ENCODE results near the gene LITAF.

Gene LITAF

GRCh38 chr16:11613381-11614303, 26.9 kb upstream of the LITAF start:
- TF ChIP-seq, protein P1, sequence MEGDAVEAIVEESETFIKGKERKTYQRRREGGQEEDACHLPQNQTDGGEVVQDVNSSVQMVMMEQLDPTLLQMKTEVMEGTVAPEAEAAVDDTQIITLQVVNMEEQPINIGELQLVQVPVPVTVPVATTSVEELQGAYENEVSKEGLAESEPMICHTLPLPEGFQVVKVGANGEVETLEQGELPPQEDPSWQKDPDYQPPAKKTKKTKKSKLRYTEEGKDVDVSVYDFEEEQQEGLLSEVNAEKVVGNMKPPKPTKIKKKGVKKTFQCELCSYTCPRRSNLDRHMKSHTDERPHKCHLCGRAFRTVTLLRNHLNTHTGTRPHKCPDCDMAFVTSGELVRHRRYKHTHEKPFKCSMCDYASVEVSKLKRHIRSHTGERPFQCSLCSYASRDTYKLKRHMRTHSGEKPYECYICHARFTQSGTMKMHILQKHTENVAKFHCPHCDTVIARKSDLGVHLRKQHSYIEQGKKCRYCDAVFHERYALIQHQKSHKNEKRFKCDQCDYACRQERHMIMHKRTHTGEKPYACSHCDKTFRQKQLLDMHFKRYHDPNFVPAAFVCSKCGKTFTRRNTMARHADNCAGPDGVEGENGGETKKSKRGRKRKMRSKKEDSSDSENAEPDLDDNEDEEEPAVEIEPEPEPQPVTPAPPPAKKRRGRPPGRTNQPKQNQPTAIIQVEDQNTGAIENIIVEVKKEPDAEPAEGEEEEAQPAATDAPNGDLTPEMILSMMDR (IDR thresholded peaks at IDR 0.05; ENCODE audit: low read depth, low read length), result no peak
- no peak for DNase-seq (ENCODE audit: low read depth, low spot score)
- H3K4me3 ChIP-seq (ENCODE audit: low read depth, low read length), result no peak overlapping the region
- in situ Hi-C loops (cut with HindIII; ENCODE audit: low sequenced_read_pairs), result no loop called here

- no peak for DNase-seq (ENCODE audit: low read depth, low spot score)
- H3K4me3 ChIP-seq (ENCODE audit: low read depth, low read length), result no peak overlapping the region
- in situ Hi-C loops (cut with HindIII; ENCODE audit: low sequenced_read_pairs), result no loop called here
- TF ChIP-seq, protein P1 (IDR thresholded peaks at IDR 0.05; ENCODE audit: low read depth, low read length), result no peak
Measured at GRCh38 chr16:11612665-11613025, 25.9 kb upstream of the LITAF start.

DNA sequence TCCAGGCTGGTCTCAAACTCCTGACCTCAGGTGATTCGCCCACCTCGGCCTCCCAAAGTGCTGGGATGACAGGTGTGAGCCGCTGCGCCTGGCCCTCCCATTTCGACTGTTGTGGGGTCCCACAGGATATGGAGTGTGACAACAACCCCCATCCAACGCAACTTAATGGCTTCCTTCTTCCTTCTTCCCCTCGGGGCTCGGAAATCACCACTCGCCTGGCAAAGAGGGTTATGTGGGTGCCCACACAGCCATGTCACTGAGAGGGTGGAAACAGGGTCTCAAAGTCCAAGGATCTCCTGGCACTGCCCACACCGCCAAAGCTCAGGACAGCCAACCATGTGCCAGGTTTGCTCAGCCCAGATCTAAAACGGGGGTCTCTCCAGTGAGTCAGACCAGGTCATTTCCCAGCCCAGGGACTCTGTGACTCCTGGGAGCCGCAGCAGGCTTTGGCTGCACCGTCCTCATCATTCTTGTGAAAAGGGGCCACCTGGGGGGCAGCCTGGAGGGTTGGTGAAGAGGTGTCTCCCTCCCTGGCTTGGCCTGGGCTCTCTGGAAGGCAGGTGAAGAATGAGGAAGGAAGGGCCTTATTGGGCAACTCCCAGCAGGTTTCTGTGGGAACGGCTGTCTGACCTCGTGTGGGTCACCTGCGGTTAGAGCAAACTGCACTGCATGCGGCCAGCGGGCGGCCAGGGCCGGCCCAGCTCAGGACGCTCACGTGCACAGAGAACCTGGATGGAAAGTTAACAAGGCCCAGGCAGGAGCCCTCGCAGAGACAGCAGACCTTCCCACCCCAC, 25.3 kb upstream of the LITAF start:
- H3K4me3 ChIP-seq (ENCODE audit: low read depth, low read length), result no peak overlapping the region
- DNase-seq (ENCODE audit: low read depth, low spot score), result no peak
- TF ChIP-seq, protein P1 (IDR thresholded peaks at IDR 0.05; ENCODE audit: low read depth, low read length), result no peak
- in situ Hi-C loops (cut with HindIII; ENCODE audit: low sequenced_read_pairs), result no loop called here

- in situ Hi-C loops (cut with HindIII; ENCODE audit: low sequenced_read_pairs), result no loop called here
- DNase-seq (ENCODE audit: low read depth, low spot score), result no peak
- TF ChIP-seq, protein P1 (IDR thresholded peaks at IDR 0.05; ENCODE audit: low read depth, low read length), result no peak
- H3K4me3 ChIP-seq (ENCODE audit: low read depth, low read length), result no peak overlapping the region
Measured at GRCh38 chr16:11610580-11610979, 23.9 kb upstream of the LITAF start.

DNA sequence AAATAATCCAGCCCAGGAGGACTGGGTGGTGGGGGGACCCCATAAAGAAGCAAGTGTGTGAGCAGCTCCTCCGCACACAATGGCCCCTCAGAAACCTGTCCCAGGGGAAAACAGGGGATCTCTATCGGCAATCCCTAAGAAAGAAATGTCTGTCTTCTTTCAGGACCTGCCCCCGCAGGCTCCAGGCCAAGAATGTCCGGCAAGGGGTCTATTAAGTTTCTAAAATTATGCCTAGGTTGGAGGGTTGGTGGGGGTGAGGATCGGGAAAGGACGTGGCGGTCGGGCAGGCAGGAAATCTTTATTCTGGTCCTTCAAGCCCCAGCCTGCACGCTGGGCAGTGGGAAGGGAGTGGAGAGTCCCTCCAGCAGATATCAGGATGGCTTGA, 23.4 kb upstream of the LITAF start:
- no peak overlapping the region for H3K4me3 ChIP-seq (ENCODE audit: low read depth, low read length)
- DNase-seq (ENCODE audit: low read depth, low spot score), result no peak
- TF ChIP-seq, protein P1 (IDR thresholded peaks at IDR 0.05; ENCODE audit: low read depth, low read length), result no peak
- in situ Hi-C loops (cut with HindIII; ENCODE audit: low sequenced_read_pairs), result no loop called here

GRCh38 chr16:11609474-11610120, 22.9 kb upstream of the LITAF start:
- in situ Hi-C loops (cut with HindIII; ENCODE audit: low sequenced_read_pairs), result no loop called here
- no peak for DNase-seq (ENCODE audit: low read depth, low spot score)
- TF ChIP-seq, protein P1 (IDR thresholded peaks at IDR 0.05; ENCODE audit: low read depth, low read length), result no peak
- no peak overlapping the region for H3K4me3 ChIP-seq (ENCODE audit: low read depth, low read length)

All from astrocyte of the spinal cord (primary cell).